ENCODE results near the gene KIAA1549.
"Not testable (repeated sequence)": the region's sequence is repeated elsewhere in the genome, so short reads cannot be mapped to it uniquely, and the experiment has no call there.

The KIAA1549 gene

DNA sequence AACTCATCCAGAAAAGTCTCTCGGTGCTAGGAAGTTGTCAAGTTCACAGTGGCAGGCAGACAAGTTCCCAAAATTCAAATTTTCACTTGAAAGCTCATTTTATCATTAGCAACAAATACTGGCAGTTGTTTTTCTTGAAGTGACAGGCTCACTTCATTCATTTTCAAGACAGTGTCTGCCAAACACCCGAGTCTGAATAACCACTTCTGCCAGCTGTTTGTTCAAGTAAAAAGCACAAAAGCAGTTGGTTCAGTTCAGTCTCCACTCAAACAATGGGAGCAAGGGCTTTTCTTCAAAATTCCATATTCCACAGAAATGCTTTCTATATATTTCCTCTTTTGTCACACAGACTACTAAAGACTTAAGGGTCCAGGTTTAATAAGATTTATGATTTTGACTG is 135.5 kb downstream of the KIAA1549 start:
- no peak for DNase-seq

DNA sequence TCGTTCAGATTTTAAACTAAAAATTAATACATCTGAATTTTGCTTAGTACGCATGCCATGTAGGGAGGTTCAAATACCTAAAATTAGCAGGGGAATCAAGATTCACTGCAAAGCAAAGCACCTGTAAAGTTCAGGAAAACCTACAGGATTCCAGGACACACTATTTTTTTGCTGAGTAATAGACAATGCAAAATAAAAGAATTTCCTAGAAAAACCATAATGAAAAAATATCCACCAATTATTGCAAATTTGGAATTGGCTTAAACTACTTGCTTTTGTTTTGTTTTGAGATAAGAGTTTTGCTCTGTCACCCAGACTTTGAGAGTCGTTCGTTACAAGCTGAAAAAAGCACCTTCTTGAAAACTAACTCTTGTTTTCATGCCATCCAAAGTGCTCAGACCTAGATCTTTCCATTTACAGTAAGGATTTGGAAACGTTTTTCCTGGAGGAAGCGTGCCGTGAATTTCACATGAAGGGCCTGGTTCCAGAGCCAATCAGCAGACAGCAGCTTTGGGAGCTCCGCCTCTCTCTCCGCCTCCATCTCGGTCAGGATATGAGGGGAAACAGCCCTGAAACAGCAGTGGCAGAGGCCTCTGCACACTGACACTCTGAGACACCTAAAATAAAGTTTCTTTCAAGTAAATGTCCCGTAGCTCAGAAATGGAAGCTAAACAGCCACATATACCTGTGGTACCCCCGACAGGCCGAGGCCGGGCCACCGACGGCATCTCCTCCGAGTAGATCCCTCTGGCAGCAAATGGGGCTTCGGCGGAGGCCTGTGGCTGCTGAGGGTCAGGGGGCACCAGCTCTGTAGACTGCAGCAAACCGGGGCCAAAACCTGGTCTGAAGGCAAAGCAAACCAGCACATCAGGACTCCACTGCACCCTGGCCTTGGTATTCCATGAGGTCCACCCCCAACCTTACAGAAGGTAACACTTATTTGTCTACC is 137.3 kb downstream of the KIAA1549 start:
- no peak for DNase-seq

DNA sequence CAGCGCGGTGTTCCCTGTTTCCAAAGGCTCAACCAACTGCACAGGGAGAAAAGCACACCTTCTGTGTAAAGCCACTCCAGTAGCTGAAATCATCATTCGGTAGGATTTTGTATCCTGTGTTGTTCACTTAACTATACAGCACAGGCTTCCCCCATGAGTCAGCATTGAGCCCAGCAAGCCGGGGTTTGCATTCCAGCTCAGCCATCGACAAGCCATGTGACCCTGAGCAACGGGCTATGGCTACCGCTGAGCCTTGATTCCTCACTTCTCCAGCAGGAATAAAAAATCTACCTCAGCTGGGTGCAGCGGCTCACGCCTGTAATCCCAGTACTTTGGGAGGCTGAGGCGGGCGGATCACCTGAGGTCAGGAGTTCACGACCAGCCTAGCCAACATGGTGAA is 139.1 kb downstream of the KIAA1549 start:
- no peak for DNase-seq

DNA sequence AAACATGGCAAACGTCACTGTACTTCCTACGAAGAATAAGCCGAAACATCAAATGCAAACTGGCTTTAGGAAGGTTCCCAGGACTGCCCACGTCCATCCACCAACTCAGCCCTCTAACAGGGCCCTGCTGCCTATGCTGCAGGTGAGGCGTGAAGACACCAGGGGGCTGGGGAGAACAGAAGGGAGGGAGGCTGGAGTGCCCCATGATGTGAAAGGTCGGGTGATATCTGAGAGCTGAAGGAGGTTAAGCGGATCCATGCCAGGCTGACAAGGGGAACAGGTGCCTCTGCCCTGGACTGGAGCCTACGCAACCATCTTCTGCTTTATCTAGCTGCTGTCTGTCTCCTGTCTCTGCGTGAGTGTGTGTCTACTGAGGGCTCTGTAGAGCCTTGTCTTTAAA is 143.0 kb downstream of the KIAA1549 start:
- DNase-seq: no peak

DNA sequence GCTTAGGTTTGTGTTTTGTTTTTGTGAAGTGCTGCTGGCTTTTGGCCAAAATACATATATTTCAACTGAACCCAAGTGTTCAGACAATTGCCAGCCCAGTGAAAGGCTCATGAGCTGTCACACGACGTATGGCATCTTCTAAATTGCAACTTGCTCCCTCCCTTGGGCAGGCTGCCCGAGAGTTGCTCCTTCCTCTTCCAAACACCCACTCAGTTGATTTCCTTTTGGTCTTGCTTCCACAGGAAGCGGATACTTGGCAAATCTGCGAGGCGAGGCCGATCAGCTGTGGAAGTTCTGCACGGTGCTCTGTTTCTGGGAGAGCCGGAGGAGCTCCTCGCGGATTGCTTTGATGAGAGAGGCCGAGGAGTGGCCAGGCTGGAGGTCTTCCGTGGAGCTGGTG is 143.6 kb downstream of the KIAA1549 start:
- DNase-seq: no peak

DNA sequence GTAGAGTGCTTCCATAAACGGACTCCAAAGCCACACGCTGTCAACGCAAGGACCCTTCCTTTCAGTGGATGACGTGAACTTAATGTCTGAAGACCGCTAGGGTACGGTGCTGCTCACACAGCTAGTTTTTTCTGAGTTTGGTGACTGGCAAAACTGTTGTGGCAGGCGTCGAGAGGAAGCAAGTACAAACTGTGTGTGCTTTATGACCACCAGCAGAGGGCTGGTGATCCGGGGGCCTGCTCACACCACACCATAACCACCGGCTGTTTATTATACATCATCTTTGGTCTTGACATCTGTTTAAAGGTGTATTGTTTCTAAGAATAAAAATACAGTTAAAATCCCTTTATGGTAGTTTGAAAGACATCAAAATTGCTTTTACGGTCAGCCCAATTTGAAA is 146.1 kb downstream of the KIAA1549 start:
- no peak for DNase-seq

DNA sequence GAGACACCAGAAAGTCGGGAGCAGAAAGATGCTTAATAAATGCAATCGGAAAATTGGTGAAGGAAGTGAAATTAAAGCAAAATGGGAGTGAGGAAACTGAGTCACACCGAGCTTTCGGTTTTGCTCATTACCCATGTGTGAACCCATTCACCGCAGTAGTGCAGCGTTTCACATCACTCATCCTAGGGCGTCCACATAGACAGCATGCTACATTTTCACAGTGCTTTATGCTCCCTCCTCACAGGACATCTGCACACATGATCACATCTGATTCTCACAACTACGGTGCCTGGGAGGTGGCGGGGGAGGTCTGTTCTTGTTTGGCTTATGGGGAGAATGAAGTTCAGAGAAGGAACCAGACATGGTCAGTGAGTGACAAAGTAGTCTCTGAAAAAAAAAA is 146.6 kb downstream of the KIAA1549 start:
- no peak for DNase-seq

DNA sequence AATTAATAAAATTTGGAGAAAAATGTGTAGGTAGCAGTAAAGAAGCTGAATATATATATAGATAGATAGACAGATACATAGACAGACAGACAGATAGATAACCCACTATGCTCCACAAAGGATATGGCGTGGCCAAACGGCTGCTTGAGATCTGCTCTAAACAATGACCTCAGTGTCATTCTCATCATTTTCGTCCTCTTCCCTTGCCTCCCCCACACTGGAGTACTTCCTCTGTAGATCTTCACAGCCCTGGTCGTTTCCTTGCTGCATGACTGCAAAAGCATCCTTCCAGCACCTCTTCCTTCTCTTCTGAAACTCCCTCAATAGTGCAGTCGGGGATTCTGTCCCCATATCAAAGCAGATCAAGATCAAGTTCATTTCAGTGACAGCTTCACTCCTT is 147.6 kb downstream of the KIAA1549 start:
- DNase-seq: no peak

DNA sequence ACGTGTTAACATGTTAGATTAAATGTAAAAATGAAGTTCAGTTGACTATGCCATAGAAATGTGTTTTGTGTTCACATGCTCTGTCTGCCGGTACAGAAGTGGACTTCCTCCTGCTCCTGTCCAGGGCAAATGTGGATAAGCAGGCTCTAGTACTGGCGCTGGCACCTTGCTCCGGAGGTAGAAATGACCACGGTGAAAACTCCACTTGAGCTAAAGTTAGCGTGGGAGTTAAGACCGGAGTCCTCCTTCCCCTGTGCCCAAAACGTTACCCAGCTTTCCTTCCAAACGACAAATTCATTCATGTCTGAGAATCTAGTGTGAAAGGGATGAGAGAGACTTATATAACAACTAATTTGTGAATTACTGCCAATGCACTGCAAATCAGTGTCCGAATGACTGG is 148.2 kb downstream of the KIAA1549 start:
- no peak for DNase-seq

DNA sequence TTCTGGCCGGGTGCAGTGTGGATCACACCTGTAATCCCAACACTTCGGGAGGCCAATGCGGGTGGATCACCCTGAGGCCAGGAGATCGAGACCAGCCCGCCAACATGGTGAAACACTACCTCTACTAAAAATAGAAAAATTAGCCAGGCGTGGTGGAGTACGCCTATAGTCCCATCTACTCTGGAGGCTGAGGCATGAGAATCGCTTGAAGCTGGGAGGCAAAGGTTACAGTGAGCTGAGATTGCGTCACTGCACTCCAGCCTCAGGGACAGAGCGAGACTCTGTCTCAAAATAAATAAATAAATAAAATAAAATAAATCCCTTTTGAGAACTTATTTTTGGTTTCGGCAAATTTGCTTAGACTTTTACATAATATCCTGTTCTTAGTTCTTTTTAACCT is 151.9 kb downstream of the KIAA1549 start:
- no peak for DNase-seq

DNA sequence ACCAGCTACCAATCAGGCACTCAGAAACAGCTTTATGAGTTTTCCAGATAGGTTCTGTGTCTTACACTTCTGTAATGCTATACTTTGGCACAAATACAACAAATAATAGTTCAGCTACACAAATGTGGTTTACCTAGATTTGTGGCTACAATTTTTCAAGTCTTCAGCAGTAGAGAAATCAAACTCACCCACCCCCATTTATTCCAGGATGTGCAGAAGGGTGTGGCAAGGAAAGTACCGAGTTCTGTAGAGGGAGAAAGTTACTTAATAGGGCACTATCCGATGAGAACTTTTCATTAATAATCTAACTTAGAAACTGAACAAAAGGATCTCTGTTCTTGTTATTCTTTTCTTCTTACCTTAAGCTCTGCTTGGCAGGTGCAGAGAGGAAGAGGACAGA is 152.9 kb downstream of the KIAA1549 start:
- no peak for DNase-seq

DNA sequence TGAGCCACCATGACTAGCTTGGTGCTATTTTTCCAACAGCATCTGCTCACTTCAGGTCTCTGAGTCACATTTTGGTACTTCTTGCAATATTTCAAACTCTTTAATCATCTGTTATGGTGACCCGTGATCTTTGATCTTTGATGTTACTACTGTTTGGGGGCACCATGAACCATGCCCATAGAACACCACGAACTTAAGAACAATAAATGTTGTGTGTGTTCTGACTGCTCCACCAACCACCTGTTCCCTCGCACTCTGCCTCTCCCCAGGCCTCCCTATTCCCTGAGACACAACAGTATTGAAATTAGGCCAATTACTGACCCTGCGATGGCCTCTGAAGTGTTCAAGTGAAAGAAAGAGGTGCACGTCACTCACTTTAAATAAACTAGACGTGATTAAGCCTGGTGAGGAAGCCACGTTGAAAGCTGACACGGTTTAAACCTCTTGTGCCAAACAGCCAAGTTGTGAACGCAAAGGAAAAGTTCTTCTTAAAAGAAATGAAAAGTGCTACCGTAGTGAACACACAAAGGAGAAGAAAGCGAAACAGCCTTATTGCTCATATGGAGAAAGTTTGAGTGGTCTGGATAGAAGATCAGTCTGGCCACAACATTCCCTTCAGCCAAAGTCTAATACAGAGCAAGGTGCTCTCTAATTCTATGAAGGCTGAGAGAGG is 156.0 kb downstream of the KIAA1549 start:
- no peak for DNase-seq

DNA sequence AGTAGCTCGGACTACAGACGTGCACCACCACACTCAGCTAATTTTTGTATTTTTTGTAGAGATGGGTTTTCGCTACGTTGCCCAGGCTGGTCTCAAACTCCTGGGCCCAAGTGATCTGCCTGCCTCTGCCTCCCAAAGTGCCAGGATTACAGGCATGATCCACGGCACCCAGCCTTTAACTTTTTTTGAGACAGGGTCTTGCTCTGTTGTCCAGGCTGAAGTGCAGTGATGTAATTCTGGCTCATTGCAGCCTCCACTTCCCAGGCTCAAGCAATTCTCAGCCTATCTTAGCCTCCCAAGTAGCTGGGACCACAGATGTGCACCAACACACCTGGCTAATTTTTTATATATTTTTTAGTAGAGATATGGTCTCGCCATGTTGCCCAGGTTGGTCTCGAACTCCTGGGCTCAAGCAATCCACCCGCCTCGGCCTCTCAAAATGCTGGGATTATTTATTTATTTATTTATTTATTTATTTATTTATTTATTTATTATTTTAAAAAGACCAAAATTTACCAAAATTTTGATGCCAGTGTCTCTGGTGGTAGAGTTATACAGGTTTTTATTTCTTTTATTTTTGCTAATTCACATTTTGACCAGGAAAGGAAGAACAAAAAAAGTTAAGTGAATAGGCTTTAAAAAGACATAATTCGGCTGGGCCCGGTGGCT is 158.2 kb downstream of the KIAA1549 start:
- no peak for DNase-seq

DNA sequence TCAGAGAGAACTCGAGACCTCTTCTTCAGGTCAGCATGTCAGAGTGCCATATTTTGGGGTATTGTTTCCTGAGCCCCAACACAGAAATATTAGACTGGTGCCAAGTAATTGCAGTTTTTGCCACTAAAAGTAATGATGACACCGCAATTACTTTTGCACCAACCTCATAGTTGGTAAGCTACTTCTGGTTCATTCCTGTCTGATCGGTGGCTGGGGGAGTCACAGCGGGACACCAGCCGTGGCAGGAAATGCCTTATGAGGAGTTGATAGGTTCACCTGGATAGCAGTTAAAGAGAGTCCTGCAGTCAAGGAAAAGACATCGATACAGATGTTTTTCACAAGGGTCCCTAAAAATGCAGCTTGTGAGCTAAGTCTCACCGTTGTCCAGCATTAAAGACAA is 159.3 kb downstream of the KIAA1549 start:
- DNase-seq: no peak

DNA sequence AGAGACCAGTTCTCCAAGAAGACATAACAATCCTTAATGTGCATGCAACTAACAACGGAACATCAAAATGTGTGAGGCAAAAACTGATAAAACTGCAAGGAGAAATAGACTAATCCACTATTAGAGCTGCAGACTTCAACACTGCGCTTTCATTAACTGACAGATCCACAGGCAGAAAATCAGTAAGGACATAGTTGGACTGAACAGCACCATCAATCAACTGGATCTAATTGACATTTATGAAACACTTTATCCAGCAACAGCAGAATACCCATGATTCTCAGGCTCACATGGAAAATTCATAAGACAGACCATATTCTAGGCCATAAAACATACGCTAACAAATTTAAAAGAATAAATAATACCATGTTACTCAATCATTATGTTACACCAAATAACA is 161.6 kb downstream of the KIAA1549 start:
- no peak for DNase-seq

DNA sequence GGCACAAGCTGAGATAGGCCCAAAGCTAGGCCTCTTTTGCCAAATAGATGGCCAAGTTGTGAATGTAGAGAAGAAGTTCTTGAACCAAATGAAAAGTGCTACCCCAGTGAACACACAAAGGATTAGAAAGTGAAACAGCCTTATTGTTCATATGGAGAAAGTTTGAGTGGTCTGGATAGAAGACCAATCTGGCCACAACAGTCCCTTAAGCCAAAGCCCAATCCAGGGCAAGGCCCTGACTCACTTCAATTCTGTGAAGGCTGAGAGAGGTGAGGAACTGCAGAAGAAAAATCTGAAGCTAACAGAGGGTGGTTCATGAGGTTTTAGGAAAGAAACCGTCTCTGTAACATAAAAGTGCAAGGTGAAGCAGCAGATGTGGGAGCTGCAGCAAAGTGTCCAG is 164.5 kb downstream of the KIAA1549 start:
- no peak for DNase-seq

DNA sequence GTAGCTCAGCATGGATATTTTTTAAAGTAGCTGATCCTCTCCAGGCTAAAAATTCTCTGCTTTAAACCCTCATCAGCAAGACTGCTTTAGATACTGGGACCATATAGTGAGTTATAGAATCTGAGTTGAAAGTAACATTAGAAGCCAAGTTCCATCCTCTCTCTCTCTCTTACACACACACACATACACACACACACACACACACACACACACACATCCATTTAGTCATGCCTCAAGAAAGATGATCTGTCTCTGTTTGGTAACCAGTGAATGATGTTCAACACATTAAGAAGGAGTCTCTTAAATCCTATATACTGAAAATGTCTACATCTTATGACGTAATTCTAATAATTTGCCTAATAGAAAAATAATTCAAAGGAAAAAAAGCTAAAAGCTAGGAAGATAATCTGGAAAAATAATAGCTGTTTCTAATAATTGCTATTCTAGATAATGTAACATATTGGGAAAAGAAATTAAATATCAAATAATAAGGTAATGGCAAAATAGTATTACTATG is 166.3 kb downstream of the KIAA1549 start:
- no peak for DNase-seq

DNA sequence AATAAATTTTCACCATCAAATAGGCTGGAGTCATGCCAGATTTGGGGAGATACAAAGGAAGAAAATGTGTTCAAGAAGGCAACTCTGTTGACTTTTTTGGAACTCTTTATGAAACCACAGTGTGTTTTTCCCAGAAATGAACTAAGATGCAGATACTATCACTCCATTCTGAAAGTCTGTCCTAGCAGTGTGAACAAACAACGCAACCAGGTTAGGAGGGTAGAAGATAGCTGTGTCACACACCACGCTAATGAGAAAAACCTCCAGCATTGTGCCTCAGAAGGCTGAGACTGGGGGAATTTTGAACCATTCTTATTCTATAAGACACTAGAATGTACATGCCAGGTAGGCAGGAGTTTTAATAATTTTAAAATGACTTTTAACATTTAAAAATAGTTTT is 167.2 kb downstream of the KIAA1549 start:
- DNase-seq: no peak

DNA sequence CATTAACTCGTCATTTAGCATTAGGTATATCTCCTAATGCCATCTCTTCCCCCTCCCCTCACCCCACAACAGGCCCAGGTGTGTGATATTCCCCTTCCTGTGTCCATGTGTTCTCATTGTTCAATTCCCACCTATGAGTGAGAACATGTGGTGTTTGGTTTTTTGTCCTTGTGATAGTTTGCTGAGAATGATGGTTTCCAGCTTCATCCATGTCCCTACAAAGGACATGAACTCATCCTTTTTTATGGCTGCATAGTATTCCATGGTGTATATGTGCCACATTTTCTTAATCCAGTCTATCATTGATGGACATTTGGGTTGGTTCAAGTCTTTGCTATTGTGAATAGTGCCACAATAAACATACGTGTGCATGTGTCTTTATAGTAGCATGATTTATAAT is 169.9 kb downstream of the KIAA1549 start:
- DNase-seq: not testable (repeated sequence)

DNA sequence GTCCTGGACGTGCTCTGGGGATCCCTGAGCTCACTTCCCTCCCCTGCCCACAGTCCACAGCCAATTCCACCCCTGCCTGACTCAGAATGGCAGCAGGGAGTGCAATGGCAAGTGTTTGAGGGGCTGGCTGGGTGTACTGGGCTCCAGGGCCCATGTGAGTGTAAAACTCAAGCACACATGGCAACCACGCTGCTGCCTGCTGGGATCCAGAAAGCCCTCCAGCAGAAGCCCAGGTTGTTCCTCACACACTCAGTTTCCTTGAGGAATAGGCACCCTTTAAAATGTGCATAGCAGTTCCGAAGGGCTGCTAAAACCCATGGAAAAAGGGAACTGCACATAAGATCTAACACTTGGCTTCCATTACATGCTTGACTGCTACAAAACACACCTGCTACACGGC is 171.8 kb downstream of the KIAA1549 start:
- no peak for DNase-seq

DNA sequence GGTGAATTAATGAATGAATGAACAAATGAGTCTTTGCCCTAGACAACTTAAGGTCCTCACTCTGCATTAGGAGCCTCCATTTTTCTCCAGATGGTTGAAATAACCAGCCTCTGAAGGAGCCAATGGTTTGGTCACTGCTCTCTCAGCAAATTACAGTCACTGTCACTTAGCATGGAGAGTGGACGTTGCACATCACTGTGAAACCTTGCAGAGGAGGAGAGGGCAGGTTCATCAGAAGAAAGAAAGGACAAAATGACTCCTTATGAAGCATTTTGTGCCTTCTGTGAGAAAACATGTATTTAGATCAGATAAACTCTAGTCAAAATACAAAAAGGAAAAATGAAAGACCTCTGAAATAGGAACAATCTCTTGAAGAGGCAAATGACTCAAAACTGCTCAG is 176.6 kb downstream of the KIAA1549 start:
- no peak for DNase-seq

DNA sequence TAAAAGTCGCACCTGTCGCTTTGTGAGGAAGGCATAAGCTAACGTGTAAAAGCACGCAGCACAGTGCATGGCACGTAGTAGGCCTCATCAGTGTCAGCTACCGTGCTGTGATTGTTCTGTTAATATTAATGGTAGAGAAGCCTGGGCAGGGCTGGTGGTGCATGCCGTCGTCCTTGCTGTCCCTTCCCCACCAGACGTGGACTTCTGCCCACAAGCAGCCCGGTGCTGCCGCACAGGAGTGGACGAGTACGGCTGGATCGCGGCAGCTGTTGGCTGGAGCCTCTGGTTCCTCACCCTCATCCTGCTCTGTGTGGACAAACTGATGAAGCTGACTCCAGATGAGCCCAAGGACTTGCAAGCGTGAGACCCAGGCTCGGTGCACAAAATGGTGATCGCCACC is 178.5 kb downstream of the KIAA1549 start:
- DNase-seq: no peak

DNA sequence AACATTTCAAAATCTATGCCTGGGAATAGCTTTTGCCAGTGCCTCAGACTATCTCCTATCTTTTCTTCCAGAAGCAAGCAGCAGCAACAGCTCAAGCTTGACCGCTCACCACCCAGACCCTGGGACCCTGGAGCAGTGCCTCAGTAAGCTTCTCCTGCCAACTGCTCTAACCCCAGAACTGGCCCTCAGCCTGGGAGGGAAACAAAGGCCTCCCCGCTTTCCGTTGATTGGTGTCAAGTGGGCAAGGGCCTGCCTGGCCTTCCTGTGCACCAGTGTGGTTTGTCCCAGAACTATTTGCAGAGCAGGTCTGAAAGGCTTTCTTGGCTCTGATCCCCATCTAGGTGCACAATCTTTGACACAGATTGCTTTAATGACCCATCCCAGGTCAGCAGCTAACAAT is 179.9 kb downstream of the KIAA1549 start:
- no peak for DNase-seq

Measured in CD4-positive, alpha-beta T cell treated with Interleukin-6 for 4 hours (primary cell).